H9 (cell line): Measurements from ENCODE around the gene LETM1. TPM values are rescaled to one million over a fixed set of nuclear protein-coding genes. Genes with fewer than 3 reads are reported as not detected.

Experiments
- DNase-seq: peaks from one replicate; pipeline ENCODE4 v3.0.0-alpha.2; 2017
- H2AFZ ChIP-seq: one replicate; pipeline ENCODE4 v1.6.1; 2013; ENCODE audit warnings: mild to moderate bottlenecking, low read length, control low read depth, moderate library complexity
- H2AK5ac ChIP-seq: 2 replicates; pipeline ENCODE4 v1.6.1; 2013; ENCODE audit warnings: low read length, control low read depth, mixed read lengths; ENCODE audit not compliant: insufficient read length
- H2BK120ac ChIP-seq: one replicate; pipeline ENCODE4 v1.6.1; 2013; ENCODE audit warnings: low read depth, mild to moderate bottlenecking, low read length, control low read depth, inconsistent platforms; ENCODE audit not compliant: poor library complexity, severe bottlenecking
- H2BK12ac ChIP-seq: 2 replicates; pipeline ENCODE4 v1.6.1; 2013; ENCODE audit warnings: low read length, control low read depth, mixed read lengths, low read depth; ENCODE audit not compliant: insufficient read length
- H2BK15ac ChIP-seq: 2 replicates; pipeline ENCODE4 v1.6.1; 2013; ENCODE audit warnings: low read depth, low read length, control low read depth
- H2BK20ac ChIP-seq: one replicate; pipeline ENCODE4 v1.6.1; 2013; ENCODE audit warnings: low read depth, mild to moderate bottlenecking, low read length, control low read depth, inconsistent platforms; ENCODE audit not compliant: poor library complexity, severe bottlenecking
- H2BK5ac ChIP-seq: 2 replicates; pipeline ENCODE4 v1.6.1; 2013; ENCODE audit warnings: low read length, control low read depth, mixed read lengths; ENCODE audit not compliant: insufficient read length
- H3K14ac ChIP-seq: 2 replicates; pipeline ENCODE4 v1.6.1; 2013; ENCODE audit warnings: low read length, control low read depth; ENCODE audit not compliant: insufficient read depth
- H3K18ac ChIP-seq: 2 replicates; pipeline ENCODE4 v1.6.1; 2013; ENCODE audit warnings: low read depth, mild to moderate bottlenecking, mixed read lengths, low read length, control low read depth; ENCODE audit not compliant: insufficient read length
- H3K23ac ChIP-seq: 2 replicates; pipeline ENCODE4 v1.6.1; 2013; ENCODE audit warnings: low read length, control low read depth, mixed read lengths, low read depth; ENCODE audit not compliant: insufficient read length
- H3K23me2 ChIP-seq: 2 replicates; pipeline ENCODE4 v1.6.1; 2013; ENCODE audit warnings: low read depth, mild to moderate bottlenecking, mixed read lengths, low read length, control low read depth; ENCODE audit not compliant: insufficient read length, poor library complexity, severe bottlenecking
- H3K27ac ChIP-seq: 2 replicates; pipeline ENCODE4 v1.5.1; 2013; ENCODE audit warnings: low read length, control low read depth, mixed read lengths, low read depth; ENCODE audit not compliant: insufficient read length
- H3K27me3 ChIP-seq: 2 replicates; pipeline ENCODE4 v1.6.1; 2013; ENCODE audit warnings: low read length, control low read depth, inconsistent platforms; ENCODE audit not compliant: insufficient read depth
- H3K4ac ChIP-seq: 2 replicates; pipeline ENCODE4 v1.6.1; 2013; ENCODE audit warnings: low read depth, mild to moderate bottlenecking, control low read depth, inconsistent platforms, low read length, moderate library complexity
- H3K4me1 ChIP-seq: 2 replicates; pipeline ENCODE4 v1.6.1; 2013; ENCODE audit warnings: low read length, control low read depth, inconsistent platforms; ENCODE audit not compliant: insufficient read depth
- H3K4me2 ChIP-seq: 2 replicates; pipeline ENCODE4 v1.6.1; 2013; ENCODE audit warnings: low read length, control low read depth, mixed read lengths; ENCODE audit not compliant: insufficient read length, insufficient read depth
- H3K56ac ChIP-seq: 2 replicates; pipeline ENCODE4 v1.6.1; 2013; ENCODE audit warnings: low read depth, mild to moderate bottlenecking, mixed read lengths, low read length, control low read depth; ENCODE audit not compliant: insufficient read length
- H3K79me1 ChIP-seq: 2 replicates; pipeline ENCODE4 v1.6.1; 2013; ENCODE audit warnings: low read depth, mild to moderate bottlenecking, moderate library complexity, low read length, control low read depth, inconsistent platforms; ENCODE audit not compliant: insufficient read depth, poor library complexity, severe bottlenecking
- H3K79me2 ChIP-seq: 2 replicates; pipeline ENCODE4 v1.6.1; 2013; ENCODE audit warnings: low read length, control low read depth, inconsistent platforms; ENCODE audit not compliant: insufficient read depth
- H3K9ac ChIP-seq: 2 replicates; pipeline ENCODE4 v1.6.1; 2013; ENCODE audit warnings: low read length, control low read depth, mixed read lengths; ENCODE audit not compliant: insufficient read length; ENCODE audit errors: extremely low read depth
- H3K9me3 ChIP-seq: one replicate; pipeline ENCODE4 v1.6.1; 2013; ENCODE audit warnings: low read depth, low read length, inconsistent platforms; ENCODE audit not compliant: control insufficient read depth
- H3T11ph ChIP-seq: one replicate; pipeline ENCODE4 v1.6.1; 2013; ENCODE audit warnings: mild to moderate bottlenecking, low read length, control low read depth, inconsistent platforms
- H4K20me1 ChIP-seq: one replicate; pipeline ENCODE4 v1.6.1; 2013; ENCODE audit not compliant: control insufficient read depth, insufficient read length, insufficient read depth
- H4K5ac ChIP-seq: 2 replicates; pipeline ENCODE4 v1.6.1; 2013; ENCODE audit warnings: low read depth, mild to moderate bottlenecking, mixed read lengths, low read length, control low read depth; ENCODE audit not compliant: insufficient read length
- H4K8ac ChIP-seq: replicated peaks from 2 replicates; pipeline ENCODE4 v1.6.1; 2013; ENCODE audit warnings: low read length, control low read depth, mixed read lengths, low read depth; ENCODE audit not compliant: insufficient read length
- H4K91ac ChIP-seq: 2 replicates; pipeline ENCODE4 v1.6.1; 2013; ENCODE audit warnings: low read depth, mild to moderate bottlenecking, moderate library complexity, mixed read lengths, low read length, control low read depth; ENCODE audit not compliant: insufficient read length
- H3K27ac Mint-ChIP-seq, 3 experiments: 2 replicates in 2 of 3; 3 replicates in 1 of 3; pipeline ENCODE4 v1.8.0; 2020 to 2021; ENCODE audit warnings: mixed read lengths in 3 of 3, mild to moderate bottlenecking in 1 of 3, moderate library complexity in 1 of 3
- H3K27me3 Mint-ChIP-seq: 2 replicates; pipeline ENCODE4 v1.8.0; 2021; ENCODE audit warnings: low read depth, mild to moderate bottlenecking, moderate library complexity, mixed read lengths
- H3K36me3 Mint-ChIP-seq, 3 experiments: 2 replicates in 2 of 3; 3 replicates in 1 of 3; pipeline ENCODE4 v1.8.0; 2020 to 2021; ENCODE audit warnings: low read depth in 3 of 3, mixed read lengths in 3 of 3; ENCODE audit not compliant: insufficient read depth in 1 of 3
- H3K4me1 Mint-ChIP-seq, 2 experiments: 2 replicates each; pipeline ENCODE4 v1.8.0; 2020; ENCODE audit warnings: mixed read lengths in 2 of 2
- H3K4me3 Mint-ChIP-seq, 2 experiments: 2 replicates in 1 of 2; 3 replicates in 1 of 2; pipeline ENCODE4 v1.8.0; 2020 to 2021; ENCODE audit warnings: mild to moderate bottlenecking in 2 of 2, mixed read lengths in 2 of 2, moderate library complexity in 1 of 2
- H3K9me3 Mint-ChIP-seq, 2 experiments: 2 replicates in 1 of 2; 3 replicates in 1 of 2; pipeline ENCODE4 v1.8.0; 2020; ENCODE audit warnings: mild to moderate bottlenecking in 2 of 2, mixed read lengths in 2 of 2, moderate library complexity in 1 of 2
- CTCF ChIP-seq: fragments of 200-600 bp; sonication (generic); conservative IDR thresholded peaks from 3 replicates; pipeline ENCODE4 v1.8.0; 2021; ENCODE audit warnings: antibody characterized with exemption, mild to moderate bottlenecking
- WGBS: extraction: QIAGEN DNeasy Blood & Tissue Kit; methylation state at CpG from one replicate; pipeline ENCODE4 v1.1.7; 2013; ENCODE audit warnings: missing lambda C conversion rate, low lambda C conversion rate, mixed read lengths; ENCODE audit not compliant: insufficient read length; ENCODE audit errors: extremely low coverage; 5-methylcytosine and 5-hydroxymethylcytosine counted together
- total RNA-seq: library from RNA; stranded (reverse); gene quantifications from 2 replicates; pipeline ENCODE4 v1.2.1, GENCODE V29; 2021

The LETM1 gene
- total RNA-seq, 1 experiment from 2014 or later, result 43.4 TPM

GRCh38 chr4:1802151-1802715 is 53.7 kb downstream of the LETM1 start:
- Mint-ChIP-seq H3K4me1 (no peaks in the 10 kb centered on the region), H3K4me3 (no peak overlapping the region), H3K27ac (no peak overlapping the region), H3K36me3 (peaks cover 1 to 44% (median 38%) of the 10 kb centered on the region in 3 experiments; a peak in 5 of 7 replicates), H3K9me3 (no peaks in the 10 kb centered on the region), H3K27me3 (no peaks in the 10 kb centered on the region; the same call in 1 of the 2 replicates)
- Histone ChIP-seq H3K23me2 (no peaks in the 10 kb centered on the region), H2BK120ac (no peak overlapping the region), H3K14ac (no peak overlapping the region), H2AK5ac (no peak overlapping the region), H3K27ac (no peak overlapping the region), H3K18ac (no peak overlapping the region), H3K79me1 (no peaks in the 10 kb centered on the region), H3K56ac (no peak overlapping the region), H3K4me1 (no peaks in the 10 kb centered on the region), H3K23ac (no peak overlapping the region), H3T11ph (no peak overlapping the region), H3K4ac (no peak overlapping the region), H2BK12ac (no peak overlapping the region), H3K27me3 (no peaks in the 10 kb centered on the region), H3K9me3 (no peaks in the 10 kb centered on the region), H3K4me2 (no peak overlapping the region), H3K9ac (no peak overlapping the region), H4K5ac (no peak overlapping the region), H4K20me1 (no peaks in the 10 kb centered on the region), H2BK5ac (no peak overlapping the region), H4K91ac (no peak overlapping the region), H4K8ac (no peak overlapping the region), H2BK20ac (no peak overlapping the region), H2AFZ (no peak overlapping the region), H3K79me2 (no peaks in the 10 kb centered on the region), H2BK15ac (no peak overlapping the region)
- no peak for TF ChIP-seq CTCF
- no CpG with 5 or more reads among the region's 22 CpGs for WGBS
- no peak for DNase-seq
